HCT116 (cell line): ENCODE measurements around the gene POLD2. TPM values are rescaled to one million over a fixed set of nuclear protein-coding genes. Genes with fewer than 3 reads are reported as not detected.

Experiments
- ATAC-seq: fragments of 200-7000 bp; cut with Tn5 transposase; 2 replicates; pipeline ENCODE4 v1.9.1; 2020; ENCODE audit warnings: mild to moderate bottlenecking, moderate library complexity
- BruUV-seq: library from RNA; stranded (reverse); fragments of 400-500 nt; replicated peaks from 2 replicates; lab custom pipeline; 2021; lab: Mats Ljungman, UMichigan
- CTCF ChIA-PET: fragments of 300-600 bp; sonication (Branson Sonifier 250); formaldehyde crosslinking; loops from one replicate; lab custom pipeline; 2021; ENCODE audit warnings: antibody characterized with exemption; lab: Charles Lee
- POLR2A ChIA-PET: fragments of 300-600, 350-600 bp; sonication (Branson Sonifier 250); formaldehyde crosslinking; loops from one replicate; lab custom pipeline; 2021; ENCODE audit warnings: antibody characterized with exemption; lab: Charles Lee
- RAD21 ChIA-PET, 2 experiments: fragments of 300-600 bp; sonication (Branson Sonifier 250); formaldehyde crosslinking; loops; one replicate each; lab custom pipeline; 2023; ENCODE audit warnings: low total read pairs in 2 of 2; ENCODE audit not compliant: uncharacterized antibody in 2 of 2, unreplicated experiment in 2 of 2, low non-redundant PET in 1 of 2; lab: Charles Lee
- DNase-seq: peaks from one replicate; pipeline ENCODE4 v3.0.0-alpha.2; 2010; ENCODE audit warnings: low read depth, low spot score
- H2AFZ ChIP-seq: fragments of 200-600 bp; shearing (Covaris generic), sonication (generic); 2 replicates; pipeline ENCODE4 v1.6.1; 2017; ENCODE audit warnings: low read depth, mixed run types, mixed read lengths, antibody characterized with exemption, low read length; ENCODE audit not compliant: poor library complexity, severe bottlenecking
- H3K27ac ChIP-seq: 2 replicates; pipeline ENCODE4 v1.5.1; 2012; ENCODE audit warnings: low read depth, low read length
- H3K27me3 ChIP-seq: fragments of 200-600 bp; sonication (generic); 2 replicates; pipeline ENCODE4 v1.6.1; 2016; ENCODE audit warnings: mixed run types, low read length, mixed read lengths; ENCODE audit not compliant: insufficient read depth
- H3K36me3 ChIP-seq, 2 experiments: fragments of 200-500 bp in 1 of 2; fragments of 200-600 bp in 1 of 2; sonication (Bioruptor generic) in 1 of 2; sonication (generic) in 1 of 2; 2 replicates each; pipeline versions ENCODE4 v1.5.1 to v1.6.1; 2014 to 2016; ENCODE audit warnings: low read length in 2 of 2, inconsistent platforms in 1 of 2, mixed read lengths in 1 of 2, mixed run types in 1 of 2; ENCODE audit not compliant: insufficient read depth in 2 of 2, control insufficient read depth in 1 of 2
- H3K4me1 ChIP-seq, 2 experiments: fragments of 200-600 bp in 1 of 2; sonication (generic) in 1 of 2; 2 replicates each; pipeline versions ENCODE4 v1.5.1 to v1.6.1; 2012 to 2017; ENCODE audit warnings: low read length in 2 of 2, inconsistent platforms in 1 of 2, mild to moderate bottlenecking in 1 of 2, mixed read lengths in 1 of 2, mixed run types in 1 of 2, moderate library complexity in 1 of 2; ENCODE audit not compliant: insufficient read depth in 2 of 2, control insufficient read depth in 1 of 2
- H3K4me2 ChIP-seq: fragments of 200-600 bp; sonication (generic); 2 replicates; pipeline ENCODE4 v1.6.1; 2017; ENCODE audit warnings: mixed run types, low read length, mixed read lengths
- H3K4me3 ChIP-seq, 2 experiments: fragments of 200-600 bp in 1 of 2; sonication (generic) in 1 of 2; replicated peaks in 1 of 2; 2 replicates each; pipeline ENCODE4 v1.5.1; 2011 to 2016; ENCODE audit warnings: low read length in 2 of 2, control low read depth in 1 of 2, low read depth in 1 of 2, mild to moderate bottlenecking in 1 of 2, mixed read lengths in 1 of 2, mixed run types in 1 of 2
- H3K79me2 ChIP-seq: fragments of 200-600 bp; sonication (generic); 2 replicates; pipeline ENCODE4 v1.6.1; 2017; ENCODE audit warnings: mild to moderate bottlenecking, mixed run types, low read length, moderate library complexity, mixed read lengths; ENCODE audit not compliant: insufficient read depth
- H3K9ac ChIP-seq: fragments of 200-600 bp; sonication (generic); 2 replicates; pipeline ENCODE4 v1.6.1; 2016; ENCODE audit warnings: low read length, mixed read lengths
- H3K9me2 ChIP-seq: fragments of 200-600 bp; sonication (generic), shearing (Covaris generic); 2 replicates; pipeline ENCODE4 v1.6.1; 2017; ENCODE audit warnings: mixed run types, mild to moderate bottlenecking, moderate library complexity; ENCODE audit not compliant: insufficient read depth
- H3K9me3 ChIP-seq, 2 experiments: fragments of 200-500 bp in 1 of 2; fragments of 200-600 bp in 1 of 2; sonication (Bioruptor generic) in 1 of 2; sonication (generic) in 1 of 2; 2 replicates each; pipeline ENCODE4 v1.6.1; 2014 to 2017; ENCODE audit warnings: low read length in 2 of 2, mixed read lengths in 2 of 2, inconsistent platforms in 1 of 2, low read depth in 1 of 2, mild to moderate bottlenecking in 1 of 2, mixed run types in 1 of 2, moderate library complexity in 1 of 2; ENCODE audit not compliant: control insufficient read depth in 1 of 2, insufficient read depth in 1 of 2
- H4K20me1 ChIP-seq: fragments of 200-600 bp; sonication (generic), shearing (Covaris generic); 2 replicates; pipeline ENCODE4 v1.6.1; 2017; ENCODE audit warnings: mixed run types, mild to moderate bottlenecking, moderate library complexity; ENCODE audit not compliant: insufficient read depth
- CBX3 ChIP-seq: IDR thresholded peaks from 2 replicates; pipeline ENCODE4 v1.6.1; 2012; ENCODE audit warnings: low read depth
- CEBPB ChIP-seq: IDR thresholded peaks from 2 replicates; pipeline ENCODE4 v1.6.1; 2012; ENCODE audit warnings: low read depth
- FOSL1 ChIP-seq: IDR thresholded peaks from 2 replicates; pipeline ENCODE4 v1.6.1; 2012; ENCODE audit warnings: low read depth
- JUND ChIP-seq: IDR thresholded peaks from 2 replicates; pipeline ENCODE4 v1.6.1; 2012
- POLR2A ChIP-seq: IDR thresholded peaks from 2 replicates; pipeline ENCODE4 v1.7.0; 2011; ENCODE audit warnings: borderline replicate concordance; ENCODE audit not compliant: insufficient read depth, insufficient read length; ENCODE audit errors: extremely low read depth
- POLR2AphosphoS5 ChIP-seq: IDR thresholded peaks from 2 replicates; pipeline ENCODE4 v1.6.1; 2011; ENCODE audit warnings: mild to moderate bottlenecking, low read depth, low read length, moderate library complexity
- RAD21 ChIP-seq: IDR thresholded peaks from 2 replicates; pipeline ENCODE4 v1.6.1; 2012; ENCODE audit warnings: low read depth, mild to moderate bottlenecking
- SIN3A ChIP-seq: IDR thresholded peaks from 2 replicates; pipeline ENCODE4 v1.6.1; 2012; ENCODE audit warnings: low read depth
- SRF ChIP-seq: IDR thresholded peaks from 2 replicates; pipeline ENCODE4 v1.6.1; 2012; ENCODE audit warnings: low read depth
- TCF7L2 ChIP-seq: IDR thresholded peaks from 2 replicates; pipeline ENCODE4 v1.7.0; 2011; ENCODE audit warnings: borderline replicate concordance, inconsistent platforms; ENCODE audit not compliant: insufficient read depth, insufficient read length; ENCODE audit errors: extremely low read depth
- ZFX ChIP-seq: fragments of 450-650 bp; IDR thresholded peaks from 2 replicates; pipeline ENCODE4 v1.6.1; 2017
- ZNF274 ChIP-seq: fragments of 200-500 bp; sonication (Bioruptor generic); IDR thresholded peaks from 2 replicates; pipeline ENCODE4 v1.6.1; 2014; ENCODE audit warnings: mild to moderate bottlenecking, low read depth, low read length, inconsistent platforms
- intact Hi-C: fragments of 100-400 bp; cut with micrococcal nuclease; formaldehyde crosslinking; loops from 2 replicates; pipeline ENCODE4 v1.10.0; 2022
- total RNA-seq: library from RNA; stranded (reverse); gene quantifications from one replicate; pipeline ENCODE4 v1.2.1, GENCODE V29; 2021; ENCODE audit not compliant: unreplicated experiment

The POLD2 gene
- total RNA-seq, 1 experiment from 2014 or later = 237 TPM

DNA sequence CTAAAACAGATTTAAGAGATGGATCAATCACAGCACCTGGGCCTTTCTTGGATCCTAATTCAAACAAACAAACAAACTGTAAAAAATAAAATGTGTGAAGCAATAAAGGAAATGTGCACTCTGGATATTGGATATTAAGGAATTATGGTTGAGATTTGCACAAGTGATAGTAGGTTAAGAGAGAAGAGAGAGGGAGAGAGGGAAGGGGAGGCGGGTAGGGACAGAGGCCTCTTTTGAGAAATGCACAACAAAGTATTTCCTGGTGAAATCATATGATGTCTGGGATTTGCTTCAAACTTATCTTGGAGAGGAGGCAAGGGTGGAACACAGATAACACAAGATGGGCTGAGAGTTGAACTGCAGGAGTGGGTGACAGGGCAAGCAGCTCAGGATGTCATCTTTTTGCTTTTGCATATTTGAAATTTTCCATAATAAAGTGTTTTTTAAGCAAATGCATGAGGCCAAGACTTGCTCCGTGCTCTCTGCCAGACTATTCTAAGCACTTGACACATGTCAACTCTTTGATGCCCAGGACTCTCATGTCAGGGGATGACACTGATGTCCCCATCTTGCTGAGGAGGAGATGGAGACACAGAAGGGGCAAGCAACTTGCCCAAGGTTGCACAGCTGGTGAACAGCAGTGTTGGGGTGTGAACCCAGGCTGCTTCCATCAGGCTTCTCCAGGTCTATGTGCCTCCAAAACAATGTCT is 28.3 kb downstream of the POLD2 start:
- ChIA-PET POLR2A (no interaction called here), RAD21 (no interaction called here), CTCF (no interaction called here)
- Histone ChIP-seq H3K4me3 (no peak overlapping the region), H3K27ac (no peak overlapping the region), H3K9me2 (no peaks in the 10 kb centered on the region), H3K9ac (no peak overlapping the region), H3K27me3 (no peaks in the 10 kb centered on the region), H3K4me1 (no peaks in the 10 kb centered on the region), H4K20me1 (no peaks in the 10 kb centered on the region), H3K4me2 (no peak overlapping the region), H3K9me3 (no peaks in the 10 kb centered on the region), H3K36me3 (no peaks in the 10 kb centered on the region), H3K79me2 (no peaks in the 10 kb centered on the region), H2AFZ (no peak overlapping the region)
- ATAC-seq (no peak), DNase-seq (no peak)
- intact Hi-C loops = no loop called here
- BruUV-seq = no TSS peak
- TF ChIP-seq SIN3A (no peak), CEBPB (no peak), POLR2AphosphoS5 (no peak), JUND (no peak), POLR2A (no peak), ZNF274 (no peak)

DNA sequence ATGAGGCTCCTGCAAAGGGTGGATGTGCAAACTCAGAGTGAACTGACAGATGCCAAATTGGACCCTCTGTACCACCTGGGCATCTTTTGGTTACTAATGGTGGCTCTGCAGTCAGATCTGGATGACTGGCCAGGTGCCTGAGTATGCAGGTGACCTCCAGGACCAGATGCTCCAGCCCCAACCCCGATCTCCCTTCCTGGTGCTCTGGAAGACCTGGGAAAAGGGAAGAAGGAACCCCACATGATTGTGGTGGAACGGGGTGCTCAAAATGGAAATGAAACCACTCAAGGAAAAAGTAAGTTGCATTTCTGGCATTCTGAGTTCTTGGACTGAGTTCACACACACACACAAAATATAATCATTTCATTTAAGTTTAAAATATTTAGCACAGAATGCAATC is 29.0 kb downstream of the POLD2 start:
- no peak overlapping the region for H3K27ac ChIP-seq
- no peaks in the 10 kb centered on the region for H3K79me2 ChIP-seq
- BruUV-seq = no TSS peak
- no peaks in the 10 kb centered on the region for H3K9me3 ChIP-seq
- H3K36me3 ChIP-seq = no peaks in the 10 kb centered on the region
- peaks cover 0 to 1% of the 10 kb centered on the region in 2 experiments; a peak in 2 of 4 replicates for H3K4me1 ChIP-seq
- ChIA-PET CTCF (no interaction called here), POLR2A (no interaction called here), RAD21 (no interaction called here)
- TF ChIP-seq CBX3 (no peak), FOSL1 (no peak), SRF (no peak), RAD21 (no peak), ZNF274 (no peak), TCF7L2 (no peak), ZFX (no peak)
- no peaks in the 10 kb centered on the region for H3K9me2 ChIP-seq
- no peak overlapping the region for H3K4me2 ChIP-seq
- no peak overlapping the region for H2AFZ ChIP-seq
- intact Hi-C loops = no loop called here
- no peaks in the 10 kb centered on the region for H3K27me3 ChIP-seq
- H3K4me3 ChIP-seq = no peak overlapping the region
- no peaks in the 10 kb centered on the region for H4K20me1 ChIP-seq
- ATAC-seq = no peak
- no peak overlapping the region for H3K9ac ChIP-seq
- DNase-seq = no peak
